HepG2 (cell line): Measurements from ENCODE around the gene COQ9. TPM values are rescaled to one million over a fixed set of nuclear protein-coding genes. Genes with fewer than 3 reads are reported as not detected.
A peak's percentile ranks its signal among the peaks of the same experiment; 100 is the strongest.

Experiments
- ATF4 ChIP-seq, 2 experiments: fragments of 450-650 bp in 1 of 2; sonication (generic) in 1 of 2; formaldehyde crosslinking; IDR thresholded peaks; 2 replicates each; pipeline versions ENCODE4 v1.5.0 to v1.8.0; 2020 to 2022; ENCODE audit warnings: mild to moderate bottlenecking in 1 of 2, missing genetic modification reagents in 1 of 2
- BHLHE40 ChIP-seq: IDR thresholded peaks from 2 replicates; pipeline ENCODE4 v1.6.1; 2011; ENCODE audit warnings: low read length, improper control_type of control experiment
- DR1 ChIP-seq: sonication (generic); formaldehyde crosslinking; IDR thresholded peaks from 2 replicates; pipeline ENCODE4 v1.8.0; 2021; ENCODE audit warnings: mild to moderate bottlenecking, missing genetic modification reagents, inconsistent platforms
- FOXC1 ChIP-seq: sonication (generic); formaldehyde crosslinking; IDR thresholded peaks from 2 replicates; pipeline ENCODE4 v1.8.0; 2022; ENCODE audit warnings: mild to moderate bottlenecking, missing genetic modification reagents, borderline replicate concordance
- HMGXB3 ChIP-seq: sonication (generic); formaldehyde crosslinking; IDR thresholded peaks from 2 replicates; pipeline ENCODE4 v1.4.0; 2020; ENCODE audit warnings: missing genetic modification reagents, borderline replicate concordance
- HNRNPL ChIP-seq: fragments of 200-400 bp; formaldehyde crosslinking; IDR thresholded peaks from 2 replicates; pipeline ENCODE4 v1.6.1; 2017; ENCODE audit warnings: mild to moderate bottlenecking, low read depth, low read length
- JUNB ChIP-seq: sonication (generic); formaldehyde crosslinking; IDR thresholded peaks from 2 replicates; pipeline ENCODE4 v1.8.0; 2022; ENCODE audit warnings: missing genetic modification reagents, mild to moderate bottlenecking, borderline replicate concordance
- KDM6A ChIP-seq: IDR thresholded peaks from 2 replicates; pipeline ENCODE4 v1.6.1; 2016; ENCODE audit warnings: low read depth
- PRDM15 ChIP-seq: sonication (generic); formaldehyde crosslinking; IDR thresholded peaks from 2 replicates; pipeline ENCODE4 v1.4.0; 2020; ENCODE audit warnings: missing genetic modification reagents
- SALL1 ChIP-seq: sonication (generic); formaldehyde crosslinking; IDR thresholded peaks from 2 replicates; pipeline ENCODE4 v1.8.0; 2022; ENCODE audit warnings: mild to moderate bottlenecking, missing genetic modification reagents
- SETDB1 ChIP-seq: sonication (generic); formaldehyde crosslinking; IDR thresholded peaks from 2 replicates; pipeline ENCODE4 v1.5.1; 2020; ENCODE audit warnings: missing genetic modification reagents, mild to moderate bottlenecking, borderline replicate concordance
- SMC3 ChIP-seq: IDR thresholded peaks from 2 replicates; pipeline ENCODE4 v1.6.1; 2011; ENCODE audit warnings: low read length, improper control_type of control experiment
- USF2 ChIP-seq, 2 experiments: sonication (generic) in 1 of 2; formaldehyde crosslinking in 1 of 2; IDR thresholded peaks; 2 replicates each; pipeline versions ENCODE4 v1.5.1 to v1.6.1; 2011 to 2020; ENCODE audit warnings: borderline replicate concordance in 1 of 2, low read depth in 1 of 2, low read length in 1 of 2, mild to moderate bottlenecking in 1 of 2, missing genetic modification reagents in 1 of 2, moderate library complexity in 1 of 2
- ZBTB20 ChIP-seq: sonication (generic); formaldehyde crosslinking; IDR thresholded peaks from 2 replicates; pipeline ENCODE4 v1.8.1; 2023; ENCODE audit warnings: missing genetic modification reagents, low read depth, mild to moderate bottlenecking, borderline replicate concordance
- ZBTB42 ChIP-seq: sonication (generic); formaldehyde crosslinking; IDR thresholded peaks from 2 replicates; pipeline ENCODE4 v1.5.0; 2020; ENCODE audit warnings: mild to moderate bottlenecking, missing genetic modification reagents
- ZNF619 ChIP-seq: sonication (generic); formaldehyde crosslinking; IDR thresholded peaks from 2 replicates; pipeline ENCODE4 v1.4.0; 2020; ENCODE audit warnings: mild to moderate bottlenecking, missing genetic modification reagents
- polyA plus RNA-seq, 8 experiments: library from polyadenylated mRNA; depleted of rRNA in 3 of 8; stranded (reverse) in 7 of 8; unstranded in 1 of 8; fragments of >200 nt; fragmentation: Illumina TruSeq in 4 of 8; extraction: Trizol in 4 of 8; gene quantifications; 2 replicates each; pipeline versions ENCODE4 v1.2.1 to v1.2.3, GENCODE V29; 2011 to 2016; ENCODE audit warnings: low read depth in 4 of 8, missing spikeins in 1 of 8, mixed read lengths in 1 of 8; ENCODE audit not compliant: insufficient read depth in 1 of 8
- total RNA-seq, 5 experiments: library from RNA; depleted of rRNA; stranded (reverse); fragments of >200 nt; fragmentation: Illumina TruSeq; extraction: Trizol; gene quantifications; 2 replicates each; pipeline ENCODE4 v1.2.3, GENCODE V29; 2016; ENCODE audit warnings: low read depth in 1 of 5

Gene COQ9
- total and polyA plus RNA-seq, 2 of the 13 experiments (the other 11 are each of a cell fraction or from before 2014, with no cell fraction given): 57.5 to 108 TPM

- TF ChIP-seq USF2 (IDR thresholded peaks at IDR 0.05; ENCODE audit: low read depth, low read length) (no peak; the same call in 1 of the 2 replicates), USF2 (CRISPR knock-in tag; IDR thresholded peaks at IDR 0.05; ENCODE audit: borderline replicate concordance) (0 out of 2 replicates have a peak, but pooled peaks have one; percentile 36), SMC3 (no peak), SETDB1 (CRISPR knock-in tag) (no peak), BHLHE40 (peak; percentile 55), PRDM15 (CRISPR knock-in tag) (no peak), ATF4 (CRISPR knock-in tag; IDR thresholded peaks at IDR 0.05) (peak; percentile 48 to 52; a peak in 3 of 4 replicates), ZBTB20 (peak; percentile 47; the same call in 1 of the 2 replicates), KDM6A (peak; percentile 72), JUNB (CRISPR knock-in tag) (no peak), SALL1 (CRISPR knock-in tag) (peak; percentile 96), HNRNPL (no peak), DR1 (no peak), ZBTB42 (no peak), ZNF619 (peak; percentile 87; the same call in 1 of the 2 replicates), HMGXB3 (peak; percentile 33; the same call in 1 of the 2 replicates), FOXC1 (no peak)
Measured at GRCh38 chr16:57471852-57472664, 24.8 kb downstream of the COQ9 start (continued).
